Stomach smooth muscle (tissue), 2 donors: ENCODE results near the gene SAA4.
"Not testable (repeated sequence)": the region's sequence is repeated elsewhere in the genome, so short reads cannot be mapped to it uniquely, and the experiment has no call there.

Source experiments
- H3K27ac ChIP-seq: one replicate; pipeline ENCODE4 v1.7.0; 2013; ENCODE audit warnings: mild to moderate bottlenecking, low read length, inconsistent platforms
- H3K27me3 ChIP-seq, 2 donors: one replicate each; pipeline ENCODE4 v1.7.0; 2013; ENCODE audit warnings: low read length in 2 of 2; ENCODE audit not compliant: insufficient read depth in 2 of 2, control insufficient read depth in 1 of 2
- H3K36me3 ChIP-seq, 2 donors: one replicate each; pipeline ENCODE4 v1.7.0; 2013; ENCODE audit warnings: low read length in 2 of 2; ENCODE audit not compliant: control insufficient read depth in 2 of 2, insufficient read depth in 2 of 2
- H3K4me1 ChIP-seq: one replicate; pipeline ENCODE4 v1.7.0; 2013; ENCODE audit warnings: low read length; ENCODE audit not compliant: control insufficient read depth, insufficient read depth
- H3K4me3 ChIP-seq, 2 donors: one replicate each; pipeline ENCODE4 v1.7.0; 2013; ENCODE audit warnings: low read length in 2 of 2
- H3K9ac ChIP-seq, 2 donors: one replicate each; pipeline ENCODE4 v1.7.0; 2013; ENCODE audit warnings: low read length in 2 of 2, mild to moderate bottlenecking in 1 of 2
- H3K9me3 ChIP-seq, 2 donors: one replicate each; pipeline ENCODE4 v1.7.0; 2013; ENCODE audit warnings: low read length in 2 of 2; ENCODE audit not compliant: control insufficient read depth in 2 of 2
- donor health status: healthy.
- donor health status: Pancreatic carcinoma.

The SAA4 gene

GRCh38 chr11:18246379-18247190 lies 10.0 kb upstream of the SAA4 start:
- H3K4me3 ChIP-seq, H3K9me3 ChIP-seq, H3K4me1 ChIP-seq, H3K27me3 ChIP-seq, H3K9ac ChIP-seq, H3K27ac ChIP-seq, H3K36me3 ChIP-seq: not testable (repeated sequence)

GRCh38 chr11:18245396-18245795 lies 8.8 kb upstream of the SAA4 start:
- H3K36me3 ChIP-seq: no peaks in the 10 kb centered on the region
- no peaks in the 10 kb centered on the region for H3K27me3 ChIP-seq
- no peaks in the 10 kb centered on the region for H3K4me1 ChIP-seq
- no peaks in the 10 kb centered on the region for H3K9me3 ChIP-seq
- no peak overlapping the region for H3K4me3 ChIP-seq
- H3K9ac ChIP-seq: no peak overlapping the region
- no peak overlapping the region for H3K27ac ChIP-seq

GRCh38 chr11:18243783-18244362 lies 7.3 kb upstream of the SAA4 start:
- Histone ChIP-seq H3K4me1 (no peaks in the 10 kb centered on the region), H3K27ac (no peak overlapping the region), H3K36me3 (no peaks in the 10 kb centered on the region), H3K27me3 (no peaks in the 10 kb centered on the region), H3K4me3 (no peak overlapping the region), H3K9ac (no peak overlapping the region), H3K9me3 (no peaks in the 10 kb centered on the region)

- Histone ChIP-seq H3K4me1 (no peaks in the 10 kb centered on the region), H3K27ac (no peak overlapping the region), H3K4me3 (no peak overlapping the region), H3K36me3 (no peaks in the 10 kb centered on the region), H3K9ac (no peak overlapping the region), H3K9me3 (no peaks in the 10 kb centered on the region), H3K27me3 (no peaks in the 10 kb centered on the region)
These were observed 3.1 kb upstream of the SAA4 start for GRCh38 chr11:18239655-18240054.

GRCh38 chr11:18235394-18236334 lies 938 bp downstream of the SAA4 start:
- Histone ChIP-seq H3K27ac (no peak overlapping the region), H3K9me3 (no peaks in the 10 kb centered on the region), H3K4me3 (no peak overlapping the region), H3K4me1 (no peaks in the 10 kb centered on the region), H3K9ac (no peak overlapping the region), H3K27me3 (no peaks in the 10 kb centered on the region), H3K36me3 (no peaks in the 10 kb centered on the region)

- H3K4me1 ChIP-seq: no peaks in the 10 kb centered on the region
- no peaks in the 10 kb centered on the region for H3K36me3 ChIP-seq
- H3K9ac ChIP-seq: no peak overlapping the region
- no peak overlapping the region for H3K27ac ChIP-seq
- H3K4me3 ChIP-seq: no peak overlapping the region
- H3K9me3 ChIP-seq: no peaks in the 10 kb centered on the region
- no peaks in the 10 kb centered on the region for H3K27me3 ChIP-seq
These were observed 2.7 kb downstream of the SAA4 start for GRCh38 chr11:18233912-18234311.

GRCh38 chr11:18230859-18231258 lies 5.7 kb downstream of the SAA4 start:
- Histone ChIP-seq H3K36me3 (no peaks in the 10 kb centered on the region), H3K4me1 (no peaks in the 10 kb centered on the region), H3K4me3 (no peak overlapping the region), H3K27ac (no peak overlapping the region), H3K27me3 (no peaks in the 10 kb centered on the region), H3K9ac (no peak overlapping the region), H3K9me3 (no peaks in the 10 kb centered on the region)

- H3K9ac ChIP-seq: no peak overlapping the region
- H3K36me3 ChIP-seq: no peaks in the 10 kb centered on the region
- H3K4me1 ChIP-seq: no peaks in the 10 kb centered on the region
- no peak overlapping the region for H3K4me3 ChIP-seq
- H3K27me3 ChIP-seq: no peaks in the 10 kb centered on the region
- H3K9me3 ChIP-seq: no peaks in the 10 kb centered on the region
- H3K27ac ChIP-seq: no peak overlapping the region
These were observed 7.1 kb downstream of the SAA4 start for GRCh38 chr11:18229501-18229900.

- H3K27ac ChIP-seq: no peak overlapping the region
- H3K27me3 ChIP-seq: no peaks in the 10 kb centered on the region
- no peak overlapping the region for H3K4me3 ChIP-seq
- H3K36me3 ChIP-seq: no peaks in the 10 kb centered on the region
- H3K4me1 ChIP-seq: no peaks in the 10 kb centered on the region
- H3K9ac ChIP-seq: no peak overlapping the region
- H3K9me3 ChIP-seq: no peaks in the 10 kb centered on the region
These were observed 10.7 kb downstream of the SAA4 start for GRCh38 chr11:18225913-18226312.

- no peaks in the 10 kb centered on the region for H3K4me1 ChIP-seq
- H3K9ac ChIP-seq: no peak overlapping the region
- H3K9me3 ChIP-seq: no peaks in the 10 kb centered on the region
- H3K4me3 ChIP-seq: no peak overlapping the region
- no peaks in the 10 kb centered on the region for H3K27me3 ChIP-seq
- H3K36me3 ChIP-seq: no peaks in the 10 kb centered on the region
- no peak overlapping the region for H3K27ac ChIP-seq
These were observed 12.8 kb downstream of the SAA4 start for GRCh38 chr11:18223591-18224387.
